Measurements from ENCODE around the gene PTOV1. TPM values are rescaled to one million over a fixed set of nuclear protein-coding genes. Genes with fewer than 3 reads are reported as not detected.

Gene PTOV1
- total and polyA plus RNA-seq, 4 donors = 62.9 to 115 (median 89.4) TPM

- WGBS, 2 donors = 93 to 94% methylated on average over 31 of the region's 31 CpGs
- Histone ChIP-seq H3K9me3 (ENCODE audit: control insufficient read depth in 4 of 4, insufficient read depth in 3 of 4, low read length in 3 of 4) (peaks cover 0 to 2% (median 0%) of the 10 kb centered on the region in 4 donors), H3K9ac (ENCODE audit: insufficient read depth in 1 of 2, low read length in 2 of 2) (no peak overlapping the region), H3K4me1 (ENCODE audit: control insufficient read depth in 5 of 5, insufficient read depth in 5 of 5, low read length in 5 of 5) (peaks cover 0 to 10% (median 0%) of the 10 kb centered on the region in 5 donors), H3K27me3 (ENCODE audit: control insufficient read depth in 3 of 3, insufficient read depth in 3 of 3, low read length in 2 of 3) (no peaks in the 10 kb centered on the region), H3K36me3 (ENCODE audit: control insufficient read depth in 4 of 4, insufficient read depth in 4 of 4, low read length in 4 of 4) (peaks cover 17 to 58% (median 46%) of the 10 kb centered on the region in 4 donors), H3K4me3 (no peak overlapping the region), H3K27ac (ENCODE audit: low read depth in 1 of 2, low read length in 1 of 2) (no peak overlapping the region)
- ATAC-seq (ENCODE audit: insufficient read depth, low FRiP score) (no peak), DNase-seq (no peak)
- TF ChIP-seq CTCF (IDR thresholded peaks at IDR 0.05; ENCODE audit: control extremely low read depth, extremely low read depth) = no peak
Observed at GRCh38 chr19:49881672-49882394, 30.9 kb downstream of the PTOV1 start.

GRCh38 chr19:49882643-49883042 lies 31.7 kb downstream of the PTOV1 start:
- ATAC-seq (ENCODE audit: insufficient read depth, low FRiP score) (no peak), DNase-seq (no peak)
- Histone ChIP-seq H3K27me3 (ENCODE audit: control insufficient read depth in 3 of 3, insufficient read depth in 3 of 3, low read length in 2 of 3) (no peaks in the 10 kb centered on the region), H3K9me3 (ENCODE audit: control insufficient read depth in 4 of 4, insufficient read depth in 3 of 4, low read length in 3 of 4) (peaks cover 0 to 2% (median 0%) of the 10 kb centered on the region in 4 donors), H3K9ac (ENCODE audit: insufficient read depth in 1 of 2, low read length in 2 of 2) (no peak overlapping the region), H3K4me1 (ENCODE audit: control insufficient read depth in 5 of 5, insufficient read depth in 5 of 5, low read length in 5 of 5) (peaks cover 0 to 10% (median 0%) of the 10 kb centered on the region in 5 donors), H3K36me3 (ENCODE audit: control insufficient read depth in 4 of 4, insufficient read depth in 4 of 4, low read length in 4 of 4) (peaks cover 17 to 58% (median 46%) of the 10 kb centered on the region in 4 donors), H3K4me3 (no peak overlapping the region), H3K27ac (ENCODE audit: low read depth in 1 of 2, low read length in 1 of 2) (no peak overlapping the region)
- TF ChIP-seq CTCF (IDR thresholded peaks at IDR 0.05; ENCODE audit: control extremely low read depth, extremely low read depth) = no peak
- 97 to 98% methylated on average over 14 of the region's 14 CpGs for WGBS, 2 donors

- H3K9me3 ChIP-seq (ENCODE audit: control insufficient read depth in 4 of 4, insufficient read depth in 3 of 4, low read length in 3 of 4) = peaks cover 0 to 2% (median 0%) of the 10 kb centered on the region in 4 donors
- no peak for DNase-seq
- no peak for ATAC-seq (ENCODE audit: insufficient read depth, low FRiP score)
- H3K4me1 ChIP-seq (ENCODE audit: control insufficient read depth in 5 of 5, insufficient read depth in 5 of 5, low read length in 5 of 5) = peaks cover 0 to 8% (median 0%) of the 10 kb centered on the region in 5 donors
- H3K27me3 ChIP-seq (ENCODE audit: control insufficient read depth in 3 of 3, insufficient read depth in 3 of 3, low read length in 2 of 3) = no peaks in the 10 kb centered on the region
- WGBS, 2 donors = 96 to 97% methylated on average over 5 of the region's 5 CpGs
- peaks cover 17 to 58% (median 46%) of the 10 kb centered on the region in 4 donors for H3K36me3 ChIP-seq (ENCODE audit: control insufficient read depth in 4 of 4, insufficient read depth in 4 of 4, low read length in 4 of 4)
- no peak for TF ChIP-seq CTCF (IDR thresholded peaks at IDR 0.05; ENCODE audit: control extremely low read depth, extremely low read depth)
- H3K9ac ChIP-seq (ENCODE audit: insufficient read depth in 1 of 2, low read length in 2 of 2) = no peak overlapping the region
- no peak overlapping the region for H3K27ac ChIP-seq (ENCODE audit: low read depth in 1 of 2, low read length in 1 of 2)
- no peak overlapping the region for H3K4me3 ChIP-seq
Observed at GRCh38 chr19:49883094-49883493, 32.1 kb downstream of the PTOV1 start.
